GM18519 (cell line): Measurements from ENCODE around the gene CD80.

Source experiments
- ATAC-seq: cut with Tn5 transposase; IDR thresholded peaks from one replicate; pipeline ENCODE4 v1.9.1; 2021; ENCODE audit warnings: mild to moderate bottlenecking, moderate library complexity; ENCODE audit not compliant: unreplicated experiment, low FRiP score

The CD80 gene

DNA sequence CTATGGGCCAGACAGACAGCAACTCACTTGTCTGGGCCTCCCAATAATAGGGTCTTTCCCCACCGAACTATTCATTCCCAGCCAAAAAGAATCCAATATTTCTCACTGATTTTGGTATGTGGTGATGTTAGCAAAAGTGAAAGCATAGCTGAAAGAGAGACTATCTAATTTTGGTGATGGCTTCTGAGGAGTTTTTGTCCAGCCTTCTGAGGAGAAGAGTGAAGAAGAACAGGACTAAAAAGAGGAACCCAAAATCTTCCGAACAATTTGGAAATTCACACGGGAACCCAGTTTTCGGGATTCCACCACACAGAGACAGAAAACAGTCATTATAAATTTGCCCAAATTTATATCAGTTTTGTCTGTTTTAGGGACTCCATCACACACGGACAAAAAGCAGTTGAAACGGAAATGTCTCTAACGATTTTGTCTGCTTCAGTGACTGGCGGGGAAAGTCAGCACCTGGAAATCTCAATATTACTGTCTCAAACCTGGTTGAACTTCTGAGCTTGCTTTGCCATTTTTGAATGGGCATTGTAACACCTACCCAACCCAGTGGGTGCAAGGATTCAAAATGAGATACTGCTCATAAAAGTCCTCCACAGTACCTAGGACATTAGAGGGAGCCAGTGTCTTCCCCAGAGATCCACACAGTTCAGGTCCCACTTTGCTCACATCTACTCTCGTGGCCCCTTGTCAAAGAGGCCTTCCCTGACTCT is 9.1 kb downstream of the CD80 start:
- no peak for ATAC-seq

DNA sequence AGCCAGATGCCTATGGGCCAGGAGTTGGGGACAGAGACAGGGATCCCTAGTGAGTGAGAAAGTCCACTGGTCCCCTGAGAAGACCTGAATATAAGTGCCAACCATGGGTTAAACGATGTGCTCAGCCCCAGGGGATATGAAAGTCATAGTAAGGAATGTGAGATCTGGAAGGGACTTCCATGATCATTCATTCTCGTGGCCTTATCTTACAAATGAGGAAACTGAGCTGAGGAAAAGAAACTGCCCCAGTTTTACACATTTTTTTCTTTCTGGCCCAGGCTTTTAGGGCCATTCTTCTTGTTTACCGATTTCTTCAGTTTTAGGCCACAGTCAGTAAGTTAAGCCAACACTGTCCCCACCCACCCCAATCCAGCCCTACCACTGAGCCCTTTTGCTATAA is 11.1 kb downstream of the CD80 start:
- ATAC-seq: no peak

- no peak for ATAC-seq
These were observed 12.2 kb downstream of the CD80 start for GRCh38 chr3:119547227-119547626.

GRCh38 chr3:119543147-119543546 is 16.3 kb downstream of the CD80 start:
- no peak for ATAC-seq

DNA sequence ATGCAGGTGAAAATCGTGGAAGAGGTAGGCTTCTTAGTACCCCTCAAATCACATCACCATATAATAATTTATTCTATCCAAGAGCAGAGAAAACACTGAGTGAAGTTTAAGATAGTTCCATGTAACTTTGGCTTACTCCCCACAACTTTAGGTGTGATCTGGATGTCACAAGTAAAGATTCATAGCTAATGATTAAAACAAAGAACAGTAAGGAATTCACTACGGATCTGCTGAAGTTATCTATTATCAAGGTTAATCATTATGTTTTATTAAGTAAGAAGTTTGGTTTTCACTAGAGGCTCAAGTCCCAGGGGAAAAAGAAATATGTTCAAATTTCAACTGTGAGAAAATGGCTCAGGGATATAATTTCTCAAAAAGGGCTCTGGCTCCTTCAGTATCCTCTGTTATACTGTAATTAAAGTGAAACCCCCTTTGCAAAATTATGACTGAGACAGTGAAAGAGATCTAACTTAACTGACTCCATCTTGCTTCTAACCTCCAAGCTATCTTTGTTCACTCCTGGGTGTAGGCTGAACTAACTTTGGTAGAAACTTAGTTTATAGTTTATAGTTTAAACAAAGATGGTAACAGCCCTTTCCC is 17.1 kb downstream of the CD80 start:
- no peak for ATAC-seq

DNA sequence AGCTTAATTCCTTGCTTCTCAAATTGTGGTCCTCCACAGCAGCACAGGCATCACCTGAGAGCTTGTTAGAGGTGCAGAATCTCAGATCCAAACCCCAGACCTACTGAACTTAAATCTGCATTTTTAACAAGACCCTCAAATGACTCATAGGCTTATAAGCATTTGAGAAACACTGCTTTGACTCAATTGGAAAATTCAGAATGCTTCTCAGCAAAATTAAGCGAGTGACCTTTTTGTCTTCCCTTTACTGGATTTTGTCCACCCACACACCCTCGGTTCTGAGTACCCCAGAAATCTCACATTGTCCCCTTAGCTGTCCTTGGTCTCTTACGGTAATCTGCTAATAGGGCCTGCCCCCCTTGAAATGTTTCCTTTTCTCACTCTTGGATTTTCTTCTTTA is 17.9 kb downstream of the CD80 start:
- no peak for ATAC-seq

DNA sequence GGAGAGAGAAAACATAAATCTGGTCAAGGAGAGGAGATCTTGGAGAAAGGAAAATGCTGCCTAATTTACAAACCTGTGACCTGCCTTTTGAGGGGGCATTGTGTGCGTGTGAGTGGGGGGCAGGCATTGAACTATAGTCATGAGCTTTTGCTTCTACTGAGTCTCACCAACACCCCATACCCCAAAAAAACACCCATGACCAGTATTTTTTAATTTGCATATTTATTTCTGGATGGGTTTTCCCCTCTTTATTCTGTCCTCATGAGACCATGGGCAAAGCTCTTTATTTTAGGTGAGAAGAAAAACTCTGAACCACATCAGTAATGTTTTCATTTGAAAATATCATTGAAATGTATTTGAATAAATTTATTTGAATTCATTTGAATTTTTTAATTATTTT is 20.6 kb downstream of the CD80 start:
- no peak for ATAC-seq

GRCh38 chr3:119536757-119537156 is 22.7 kb downstream of the CD80 start:
- ATAC-seq: no peak

- no peak for ATAC-seq
These were observed 25.1 kb downstream of the CD80 start for GRCh38 chr3:119534296-119534695.

- ATAC-seq: no peak
These were observed 28.3 kb downstream of the CD80 start for GRCh38 chr3:119531151-119531550.

- ATAC-seq: no peak
These were observed 29.0 kb downstream of the CD80 start for GRCh38 chr3:119530456-119530855.

DNA sequence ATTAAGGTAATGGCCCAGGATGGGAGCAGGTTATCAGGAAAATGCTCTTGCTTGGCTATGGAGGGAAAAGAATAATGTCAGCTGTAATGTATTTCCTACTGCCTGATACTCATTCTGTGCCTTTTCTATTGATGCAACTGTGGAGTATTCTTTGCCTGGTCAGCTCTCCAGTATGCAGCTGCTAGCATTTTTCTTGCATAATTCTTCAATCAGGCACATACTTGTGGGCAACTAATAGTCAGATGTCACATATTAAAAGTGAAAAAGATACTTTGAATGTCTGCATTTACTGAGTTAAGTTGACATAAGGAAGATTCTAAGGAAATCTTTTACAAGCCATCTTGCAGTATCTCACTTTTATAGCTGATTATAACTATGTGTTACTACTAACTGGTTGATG is 29.5 kb downstream of the CD80 start:
- ATAC-seq: no peak

DNA sequence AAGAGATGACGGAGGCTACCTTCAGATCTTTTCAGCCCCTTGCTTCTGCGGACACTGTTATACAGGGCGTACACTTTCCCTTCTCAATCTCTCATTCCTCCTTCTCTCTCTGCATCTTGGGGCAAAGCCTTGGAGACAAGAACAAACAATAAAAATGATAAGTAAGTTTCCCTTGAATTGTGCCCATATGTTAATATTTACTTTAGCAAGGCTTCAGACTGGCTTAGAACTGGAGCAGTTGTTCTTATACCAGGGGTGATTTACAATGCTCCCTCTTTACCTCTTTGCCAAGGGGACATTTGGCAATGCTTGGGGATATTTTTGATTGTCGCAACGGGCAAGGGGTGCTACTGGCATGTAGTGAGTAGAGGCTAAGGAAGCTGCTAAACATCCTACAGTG is 31.7 kb downstream of the CD80 start:
- ATAC-seq: no peak

DNA sequence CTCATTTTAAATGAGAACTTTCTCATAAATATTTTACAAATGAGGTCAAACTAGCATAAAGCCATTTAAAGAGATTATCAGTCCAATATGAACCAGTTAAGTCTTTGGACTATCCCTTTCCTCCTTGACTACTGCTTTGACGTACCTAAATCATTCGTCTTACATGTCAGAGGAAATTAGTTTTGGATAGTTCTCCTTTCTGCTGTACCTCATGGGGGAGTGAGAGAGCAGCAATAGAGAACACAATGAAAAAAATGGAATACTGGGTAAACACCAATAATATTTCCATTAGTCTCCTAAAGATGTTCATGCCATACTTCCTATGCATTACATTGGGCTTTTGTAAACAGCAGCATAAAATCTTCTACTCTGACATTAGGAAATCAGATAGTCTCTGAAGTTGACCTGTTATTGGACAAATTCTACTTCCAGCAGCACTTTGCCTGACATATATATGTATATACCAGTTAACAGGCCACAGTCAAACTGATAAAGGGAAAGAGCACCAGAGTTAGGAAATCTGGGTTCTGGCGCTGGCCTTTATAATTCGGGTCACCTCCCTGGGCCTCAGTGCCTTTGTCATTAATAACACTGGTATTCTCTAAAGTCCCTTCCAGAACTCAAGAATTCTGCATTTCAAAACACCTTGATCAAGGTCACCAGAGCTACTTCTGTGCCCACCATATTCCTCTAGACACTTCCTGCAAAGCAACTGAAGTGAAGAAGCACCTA is 34.3 kb downstream of the CD80 start:
- ATAC-seq: no peak

- ATAC-seq: no peak
These were observed 41.4 kb downstream of the CD80 start for GRCh38 chr3:119518026-119518425.

GRCh38 chr3:119517112-119517511 is 42.3 kb downstream of the CD80 start:
- no peak for ATAC-seq

DNA sequence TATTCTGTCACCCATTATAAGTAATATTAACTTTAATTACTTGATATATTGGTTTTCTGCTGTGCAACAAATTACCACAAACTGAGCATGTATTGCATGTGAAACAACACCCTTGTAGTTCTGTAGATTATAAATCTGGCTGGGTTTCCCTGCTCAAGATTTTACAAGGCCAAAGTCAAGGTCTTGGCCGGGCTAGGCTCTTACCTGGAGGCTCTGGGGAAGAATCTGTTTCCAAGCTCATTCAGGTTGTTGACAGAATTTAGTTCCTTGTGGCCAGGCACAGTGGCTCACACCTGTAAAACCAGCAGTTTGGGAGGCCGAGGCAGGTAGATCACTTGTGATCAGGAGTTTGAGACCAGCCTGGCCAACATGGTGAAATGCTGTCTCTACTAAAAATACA is 44.8 kb downstream of the CD80 start:
- no peak for ATAC-seq

GRCh38 chr3:119510690-119511089 is 48.7 kb downstream of the CD80 start:
- no peak for ATAC-seq

- ATAC-seq: no peak
These were observed 51.1 kb downstream of the CD80 start for GRCh38 chr3:119508172-119508845.

GRCh38 chr3:119507404-119507803 is 52.0 kb downstream of the CD80 start:
- no peak for ATAC-seq

- no peak for ATAC-seq
These were observed 52.8 kb downstream of the CD80 start for GRCh38 chr3:119506631-119507030.
